Bronchial epithelial cell (primary cell): ENCODE results near the gene ERBB4. TPM values are rescaled to one million over a fixed set of nuclear protein-coding genes. Genes with fewer than 3 reads are reported as not detected.
A peak's percentile ranks its signal among the peaks of the same experiment; 100 is the strongest.

Experiments used
- DNase-seq: peaks from one replicate; pipeline ENCODE4 v3.0.0-alpha.2; 2010; ENCODE audit warnings: low read depth
- FAIRE-seq: peaks from 2 replicates; lab custom pipeline; 2011; peaks lifted over from hg19 to GRCh38; lab: Jason Lieb, UNC
- H3K27me3 ChIP-seq: 2 replicates; pipeline ENCODE4 v1.5.1; 2011; ENCODE audit warnings: low read length; ENCODE audit not compliant: control insufficient read depth, insufficient read depth
- H3K36me3 ChIP-seq: 2 replicates; pipeline ENCODE4 v1.5.1; 2011; ENCODE audit warnings: low read length; ENCODE audit not compliant: control insufficient read depth, insufficient read depth
- H3K4me3 ChIP-seq: 2 replicates; pipeline ENCODE4 v1.5.1; 2011; ENCODE audit warnings: mild to moderate bottlenecking, low read depth, low read length, control low read depth
- CTCF ChIP-seq: IDR thresholded peaks from 2 replicates; pipeline ENCODE4 v1.5.1; 2011; ENCODE audit warnings: mild to moderate bottlenecking, moderate library complexity, low read length, control low read depth, inconsistent platforms; ENCODE audit not compliant: insufficient read depth, severe bottlenecking
- total RNA-seq: library from RNA; depleted of rRNA; stranded (reverse); fragments of >200 nt; gene quantifications from 2 replicates; pipeline ENCODE4 v1.2.1, GENCODE V29; 2014

Gene ERBB4
- total RNA-seq, 1 donor from 2014 or later, result under 0.01 TPM

- Histone ChIP-seq H3K36me3 (no peaks in the 10 kb centered on the region), H3K27me3 (no peaks in the 10 kb centered on the region), H3K4me3 (no peak overlapping the region)
- FAIRE-seq (no peak), DNase-seq (no peak)
- no peak for TF ChIP-seq CTCF
These were observed 589.7 kb downstream of the ERBB4 start for GRCh38 chr2:211948932-211949331.

- no peak for DNase-seq
- H3K4me3 ChIP-seq, result no peak overlapping the region
- H3K27me3 ChIP-seq, result no peaks in the 10 kb centered on the region
- no peak for FAIRE-seq
- no peaks in the 10 kb centered on the region for H3K36me3 ChIP-seq
- no peak for TF ChIP-seq CTCF
These were observed 591.6 kb downstream of the ERBB4 start for GRCh38 chr2:211946960-211947359.

GRCh38 chr2:211944572-211944971 is 594.0 kb downstream of the ERBB4 start:
- Histone ChIP-seq H3K4me3 (no peak overlapping the region), H3K27me3 (no peaks in the 10 kb centered on the region), H3K36me3 (no peaks in the 10 kb centered on the region)
- TF ChIP-seq CTCF, result no peak
- FAIRE-seq (no peak), DNase-seq (peak; percentile 24)

GRCh38 chr2:211942153-211942552 is 596.4 kb downstream of the ERBB4 start:
- FAIRE-seq (no peak), DNase-seq (no peak)
- H3K4me3 ChIP-seq, result no peak overlapping the region
- TF ChIP-seq CTCF, result no peak
- no peaks in the 10 kb centered on the region for H3K27me3 ChIP-seq
- no peaks in the 10 kb centered on the region for H3K36me3 ChIP-seq

GRCh38 chr2:211941216-211941747 is 597.3 kb downstream of the ERBB4 start:
- TF ChIP-seq CTCF, result no peak
- no peaks in the 10 kb centered on the region for H3K27me3 ChIP-seq
- no peak for DNase-seq
- FAIRE-seq, result no peak
- no peak overlapping the region for H3K4me3 ChIP-seq
- no peaks in the 10 kb centered on the region for H3K36me3 ChIP-seq

- Histone ChIP-seq H3K36me3 (no peaks in the 10 kb centered on the region), H3K27me3 (no peaks in the 10 kb centered on the region), H3K4me3 (no peak overlapping the region)
- DNase-seq (no peak), FAIRE-seq (no peak)
- no peak for TF ChIP-seq CTCF
These were observed 599.4 kb downstream of the ERBB4 start for GRCh38 chr2:211939177-211939576.
